HAP-1 (cell line): ENCODE results near the gene SLC2A11.

Source experiments
- DNase-seq, 2 experiments: peaks; one replicate each; pipeline ENCODE4 v3.0.0-alpha.2; 2016 to 2020; ENCODE audit warnings: low spot score in 2 of 2
- H3K27me3 ChIP-seq: fragments of 250-450 bp; sonication (Bioruptor Pico); 2 replicates; pipeline ENCODE4 v1.5.1; 2020; ENCODE audit warnings: low read depth, mild to moderate bottlenecking, moderate library complexity
- H3K36me3 ChIP-seq: fragments of 250-450 bp; sonication (Bioruptor Pico); replicated peaks from 2 replicates; pipeline ENCODE4 v1.5.1; 2020; ENCODE audit warnings: mild to moderate bottlenecking
- H3K4me1 ChIP-seq: fragments of 250-450 bp; sonication (Bioruptor Pico); 2 replicates; pipeline ENCODE4 v1.5.1; 2020; ENCODE audit warnings: mild to moderate bottlenecking
- H3K4me3 ChIP-seq: fragments of 250-450 bp; sonication (Bioruptor Pico); 2 replicates; pipeline ENCODE4 v1.5.1; 2020; ENCODE audit warnings: mild to moderate bottlenecking, moderate library complexity
- H3K9me3 ChIP-seq: fragments of 250-450 bp; sonication (Bioruptor Pico); 2 replicates; pipeline ENCODE4 v1.5.1; 2020; ENCODE audit warnings: mild to moderate bottlenecking, moderate library complexity
- in situ Hi-C: fragments of 300-500 bp; cut with MboI; formaldehyde crosslinking; loops from 3 replicates; pipeline ENCODE4 v1.14.3; 2020; ENCODE audit warnings: low sequenced_read_pairs, inconsistent platforms, mixed read lengths

The SLC2A11 gene

DNA sequence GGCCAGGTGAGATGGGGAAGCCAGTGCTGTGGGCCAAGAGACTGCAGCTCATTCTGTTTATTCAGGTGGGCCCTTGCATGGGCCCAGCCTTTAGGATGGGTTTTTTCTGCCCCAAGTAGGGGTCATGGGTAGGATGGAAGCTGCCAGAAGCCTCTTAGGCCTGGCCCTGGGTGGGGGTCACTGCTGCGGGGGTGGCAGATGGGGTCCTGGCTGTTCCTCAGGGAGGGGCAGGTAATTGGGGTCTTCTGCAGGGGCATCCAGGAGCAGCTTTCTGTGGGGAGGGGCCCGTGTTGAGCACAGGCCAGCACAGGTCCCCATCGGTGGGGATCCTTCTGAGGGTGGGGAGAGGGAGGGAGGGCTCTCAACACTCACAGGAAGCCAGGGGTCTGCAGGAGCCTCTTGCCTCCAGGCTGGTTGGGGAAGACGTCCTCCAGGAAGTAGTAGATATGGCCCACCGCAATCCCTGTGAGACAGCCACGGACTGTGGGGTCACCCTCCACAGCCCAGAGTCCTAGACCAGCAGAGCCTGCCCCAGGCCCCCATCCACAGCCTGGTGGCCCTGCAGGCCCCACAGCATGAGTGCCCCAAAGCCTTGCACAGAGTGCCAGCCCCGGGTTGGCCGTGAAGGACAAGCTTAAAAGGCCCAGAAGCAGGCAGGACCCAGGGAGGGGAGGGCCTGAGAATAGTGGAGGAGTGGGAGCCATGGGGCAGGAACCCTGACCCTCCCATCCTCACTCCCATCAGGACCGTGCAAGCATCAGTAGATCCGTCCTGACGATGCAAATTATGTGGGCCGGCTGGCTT lies 20.8 kb upstream of the SLC2A11 start:
- no peak for DNase-seq
- peaks cover 20% of the 10 kb centered on the region for H3K36me3 ChIP-seq

DNA sequence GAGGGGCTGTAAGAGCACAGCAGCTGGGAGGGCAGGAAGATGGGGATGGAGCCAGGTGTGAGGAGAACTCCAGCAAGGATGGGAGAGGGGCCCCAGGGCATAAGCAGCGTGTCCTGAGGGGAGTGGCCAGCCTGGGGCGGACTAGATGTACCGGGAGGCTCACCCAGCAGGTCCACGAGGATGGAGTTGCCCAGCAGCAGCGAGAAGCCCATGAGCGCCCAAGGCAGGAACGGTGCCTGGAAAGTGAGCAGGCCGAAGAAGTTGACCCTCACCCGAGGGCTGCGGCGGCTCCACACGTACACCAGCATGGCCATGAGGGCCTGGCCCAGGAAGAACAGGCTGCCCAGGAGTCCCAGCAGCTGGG lies 20.2 kb upstream of the SLC2A11 start:
- Histone ChIP-seq H3K27me3 (no peaks in the 10 kb centered on the region), H3K36me3 (peaks cover 20% of the 10 kb centered on the region), H3K4me3 (no peak overlapping the region), H3K4me1 (peaks cover 7% of the 10 kb centered on the region), H3K9me3 (no peaks in the 10 kb centered on the region)
- no peak for DNase-seq
- in situ Hi-C loops = loop anchor here (10.0 kb wide), 1 partner anchor 63 kb away; the partner anchor contains the start of gene MMP11

More for the DNA sequence above, 20.8 kb upstream of the SLC2A11 start:
- Histone ChIP-seq H3K9me3 (no peaks in the 10 kb centered on the region), H3K27me3 (no peaks in the 10 kb centered on the region), H3K4me3 (no peak overlapping the region), H3K4me1 (peaks cover 7% of the 10 kb centered on the region)
- in situ Hi-C loops = loop anchor here (10.0 kb wide), 1 partner anchor 62 kb away; the partner anchor contains the start of gene MMP11

DNA sequence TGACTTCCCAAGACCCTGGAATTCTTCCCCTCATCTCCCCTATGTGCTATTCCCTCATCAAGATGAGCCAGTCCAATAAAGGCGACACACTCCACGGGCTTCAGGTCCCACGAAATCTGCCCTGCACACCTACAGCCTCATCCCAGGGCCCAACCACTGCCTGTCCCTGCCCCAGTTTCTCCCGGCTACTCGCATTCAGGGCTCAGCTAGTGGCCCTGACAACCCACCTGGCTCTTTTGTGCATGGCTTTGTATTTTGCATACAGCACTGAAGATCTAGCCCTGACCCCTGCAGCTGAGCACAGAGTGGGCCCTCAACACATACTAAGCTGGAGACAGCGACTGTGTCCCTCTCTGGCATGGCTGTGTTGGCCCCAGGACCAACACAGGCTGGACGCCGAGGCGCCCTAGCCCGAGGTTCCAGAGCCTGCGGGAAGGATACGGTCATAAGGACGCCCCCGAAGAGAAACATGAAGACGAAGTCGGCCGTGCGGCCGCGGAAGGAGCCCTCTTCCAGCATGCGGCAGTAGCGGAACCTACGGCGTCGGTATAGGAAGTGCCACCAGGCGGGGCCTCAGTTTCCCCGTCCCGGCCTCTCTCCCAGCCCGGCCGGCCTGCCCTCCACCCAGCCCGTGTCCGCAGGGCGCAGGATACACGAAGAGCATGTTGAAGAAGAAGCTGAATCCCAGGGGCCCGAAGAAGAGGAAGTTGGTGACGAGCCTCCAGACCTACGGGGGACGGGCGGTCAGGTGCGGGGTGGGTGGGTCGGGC lies 19.6 kb upstream of the SLC2A11 start:
- H3K4me1 ChIP-seq = peaks cover 7% of the 10 kb centered on the region
- H3K4me3 ChIP-seq = peak overlapping the region; percentile 42
- in situ Hi-C loops = loop anchor here (10.0 kb wide), 1 partner anchor 63 kb away; the partner anchor contains the start of gene MMP11

GRCh38 chr22:23838681-23839468 lies 18.8 kb upstream of the SLC2A11 start, which contains the start of gene DERL3:
TSS of gene DERL3 (minus strand) at chr22:23839006. CDS start at chr22:23838987, 19 bp downstream.
- in situ Hi-C loops = loop anchor here (10.0 kb wide), 1 partner anchor 64 kb away; the partner anchor contains the start of gene MMP11
- no peaks in the 10 kb centered on the region for H3K9me3 ChIP-seq
- H3K27me3 ChIP-seq = no peaks in the 10 kb centered on the region
- peak within 1 kb of the TSS; percentile 42 for H3K4me3 ChIP-seq
- peaks cover 7% of the 10 kb centered on the region for H3K4me1 ChIP-seq
- DNase-seq = peak; percentile 99 to 100
- H3K36me3 ChIP-seq = peaks cover 14% of the 10 kb centered on the region; the same call in 1 of the 2 replicates

More for the DNA sequence above, 19.6 kb upstream of the SLC2A11 start:
- Histone ChIP-seq H3K36me3 (peaks cover 20% of the 10 kb centered on the region), H3K27me3 (no peaks in the 10 kb centered on the region), H3K9me3 (no peaks in the 10 kb centered on the region)
- DNase-seq = no peak

DNA sequence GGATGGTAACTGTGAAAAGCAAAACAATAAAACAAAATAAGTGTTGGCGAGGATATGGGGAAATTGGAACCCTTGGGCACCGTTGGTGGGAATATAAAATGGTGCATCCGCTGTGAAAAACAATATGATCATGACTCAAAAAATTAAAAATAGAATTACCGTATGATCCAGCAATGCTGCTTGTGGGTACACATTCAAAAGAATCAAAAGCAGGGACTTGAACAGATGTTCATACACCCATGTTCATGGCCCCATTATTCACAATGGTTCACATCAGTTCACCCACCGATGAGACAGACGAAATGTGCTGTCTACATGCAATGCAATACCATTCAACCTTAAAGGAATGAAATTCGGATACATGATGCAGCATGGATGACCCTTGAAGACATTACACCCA lies 17.6 kb upstream of the SLC2A11 start:
- H3K4me3 ChIP-seq = no peak overlapping the region
- H3K36me3 ChIP-seq = peaks cover 11% of the 10 kb centered on the region; the same call in 1 of the 2 replicates
- H3K4me1 ChIP-seq = peaks cover 7% of the 10 kb centered on the region
- in situ Hi-C loops = no loop called here
- H3K27me3 ChIP-seq = no peaks in the 10 kb centered on the region
- no peaks in the 10 kb centered on the region for H3K9me3 ChIP-seq
- DNase-seq = no peak

DNA sequence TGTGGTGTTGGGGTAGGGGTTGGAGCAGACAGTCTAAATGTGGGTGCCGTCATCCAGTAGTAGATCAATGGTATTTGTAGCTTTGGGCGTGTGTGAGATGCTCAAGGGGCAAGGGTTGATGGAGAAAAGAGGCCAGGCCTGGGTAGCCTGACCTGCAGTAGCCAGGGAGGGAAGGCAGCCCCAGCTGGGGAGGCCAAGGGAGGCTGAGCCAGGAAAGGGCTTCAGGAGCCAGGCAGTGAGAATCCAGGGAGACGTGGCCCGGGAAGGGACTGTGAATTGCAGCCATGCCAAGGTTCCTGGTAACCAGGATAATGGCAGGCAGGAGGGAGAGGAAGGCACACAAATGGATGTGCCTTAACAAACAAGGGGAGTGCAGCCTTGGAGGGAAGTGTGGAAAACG lies 16.4 kb upstream of the SLC2A11 start:
- Histone ChIP-seq H3K9me3 (no peaks in the 10 kb centered on the region), H3K36me3 (no peaks in the 10 kb centered on the region), H3K4me1 (peaks cover 7% of the 10 kb centered on the region), H3K4me3 (no peak overlapping the region), H3K27me3 (no peaks in the 10 kb centered on the region)
- no peak for DNase-seq
- in situ Hi-C loops = no loop called here

- in situ Hi-C loops = no loop called here
These were observed 15.8 kb upstream of the SLC2A11 start for GRCh38 chr22:23841736-23842445.

DNA sequence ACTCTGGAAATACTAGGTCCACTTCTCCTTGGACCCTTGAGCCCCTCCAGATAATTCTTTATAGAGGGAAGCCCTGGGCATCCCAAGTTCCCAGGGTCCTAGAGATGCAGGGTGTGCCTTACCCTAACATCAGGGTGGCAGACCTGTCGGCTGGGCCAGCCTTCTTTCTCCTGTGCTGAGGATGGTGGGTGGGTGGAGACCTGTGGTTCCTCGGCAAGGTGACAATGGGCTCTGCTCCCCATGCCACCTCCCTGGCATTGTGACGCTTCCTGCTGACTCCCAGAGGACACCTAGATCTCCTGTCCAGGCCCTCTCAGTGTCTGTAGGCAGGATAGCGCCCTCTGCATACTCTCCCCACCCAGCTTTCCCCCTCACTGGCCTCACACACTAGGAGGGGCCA lies 15.1 kb upstream of the SLC2A11 start:
- Histone ChIP-seq H3K9me3 (no peaks in the 10 kb centered on the region), H3K27me3 (no peaks in the 10 kb centered on the region), H3K4me1 (peaks cover 7% of the 10 kb centered on the region), H3K4me3 (no peak overlapping the region), H3K36me3 (no peaks in the 10 kb centered on the region)
- in situ Hi-C loops = no loop called here
- DNase-seq = no peak

More at GRCh38 chr22:23841736-23842445, 15.8 kb upstream of the SLC2A11 start:
- H3K27me3 ChIP-seq = no peaks in the 10 kb centered on the region
- H3K9me3 ChIP-seq = no peaks in the 10 kb centered on the region
- H3K4me1 ChIP-seq = peaks cover 7% of the 10 kb centered on the region
- no peak for DNase-seq
- H3K36me3 ChIP-seq = no peaks in the 10 kb centered on the region
- H3K4me3 ChIP-seq = no peak overlapping the region

GRCh38 chr22:23844739-23845202 lies 12.9 kb upstream of the SLC2A11 start:
- peaks cover 6% of the 10 kb centered on the region for H3K4me1 ChIP-seq
- no peak overlapping the region for H3K4me3 ChIP-seq
- no peaks in the 10 kb centered on the region for H3K36me3 ChIP-seq
- no peaks in the 10 kb centered on the region for H3K27me3 ChIP-seq
- no peak for DNase-seq
- no peaks in the 10 kb centered on the region for H3K9me3 ChIP-seq
- in situ Hi-C loops = no loop called here

DNA sequence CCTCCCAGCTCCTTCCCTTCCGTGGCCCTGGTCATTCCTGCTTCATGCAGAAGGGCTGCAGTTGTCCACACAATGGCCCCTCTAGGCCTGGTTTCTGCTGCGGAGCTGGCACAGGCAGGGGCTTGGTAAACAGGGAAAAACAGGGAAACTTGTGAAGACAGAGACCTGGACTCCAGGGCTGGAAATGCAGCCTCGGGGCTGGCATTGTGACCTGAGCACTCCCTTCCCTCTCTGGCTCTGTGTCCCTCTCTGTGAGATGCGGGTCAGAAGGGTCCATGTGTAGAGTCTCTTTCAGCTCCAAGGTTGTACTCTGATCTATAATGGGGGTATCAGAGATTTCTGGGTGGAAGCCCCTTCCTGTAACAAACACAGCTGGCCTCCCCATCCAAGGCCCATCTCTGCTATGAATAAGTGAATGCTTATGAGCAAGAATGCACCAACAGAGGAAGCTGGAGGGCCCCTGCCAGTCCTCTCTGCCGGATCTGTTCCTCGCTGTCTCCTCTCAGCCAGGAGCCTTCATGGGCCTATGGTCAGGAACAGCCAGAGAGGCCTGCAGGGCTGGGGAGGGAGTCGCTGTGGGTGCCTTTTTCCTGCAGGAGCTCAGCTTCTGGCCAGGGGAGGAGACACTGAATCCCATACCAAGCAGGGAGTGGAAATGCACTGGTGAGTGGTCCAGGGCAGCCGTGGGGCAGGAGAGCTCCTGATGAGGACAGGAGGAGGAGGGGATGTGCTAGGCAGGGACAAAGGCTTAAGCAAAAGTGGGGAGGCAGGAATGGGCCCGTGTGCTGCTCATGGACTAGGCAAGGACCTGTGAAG lies 12.2 kb upstream of the SLC2A11 start:
- Histone ChIP-seq H3K9me3 (no peaks in the 10 kb centered on the region), H3K27me3 (no peaks in the 10 kb centered on the region), H3K36me3 (no peaks in the 10 kb centered on the region), H3K4me1 (peaks cover 7% of the 10 kb centered on the region), H3K4me3 (no peak overlapping the region)
- in situ Hi-C loops = no loop called here
- DNase-seq = no peak

DNA sequence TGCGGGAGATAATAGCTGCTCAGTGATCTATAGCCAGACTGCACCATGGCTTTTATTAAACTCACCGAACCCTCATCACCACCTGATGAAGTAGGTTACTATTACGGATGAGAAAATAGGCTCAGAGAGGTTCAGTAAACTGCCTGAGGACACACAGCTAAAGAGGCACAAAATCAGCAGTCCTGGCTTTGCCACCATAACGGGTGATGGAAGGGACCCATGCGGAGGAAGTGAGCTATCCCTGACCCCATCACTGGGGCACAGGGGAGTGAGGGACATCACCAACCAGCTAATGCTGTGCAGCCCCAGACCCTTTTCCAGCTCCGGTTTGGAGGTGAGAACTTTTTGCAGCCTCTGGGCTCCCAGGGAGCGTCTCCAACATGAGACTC lies 11.6 kb upstream of the SLC2A11 start:
- Histone ChIP-seq H3K4me1 (peaks cover 7% of the 10 kb centered on the region), H3K4me3 (no peak overlapping the region), H3K27me3 (no peaks in the 10 kb centered on the region), H3K9me3 (no peaks in the 10 kb centered on the region), H3K36me3 (no peaks in the 10 kb centered on the region)
- DNase-seq = no peak
- in situ Hi-C loops = no loop called here

- DNase-seq = no peak
- Histone ChIP-seq H3K4me1 (peaks cover 7% of the 10 kb centered on the region), H3K4me3 (no peak overlapping the region), H3K9me3 (no peaks in the 10 kb centered on the region), H3K27me3 (no peaks in the 10 kb centered on the region), H3K36me3 (no peaks in the 10 kb centered on the region)
- in situ Hi-C loops = no loop called here
These were observed 10.3 kb upstream of the SLC2A11 start for GRCh38 chr22:23847310-23847920.
